Prostate gland (tissue), 2 donors: ENCODE measurements around the gene TEX2.

Experiments used
- CTCF ChIP-seq, 4 experiments: fragments of 200-600 bp in 2 of 4; fragments of 450-650 bp in 2 of 4; sonication (generic) in 2 of 4; IDR thresholded peaks; 1 replicate in 3 of 4; 2 replicates in 1 of 4; pipeline ENCODE4 v1.5.1; 2016 to 2019; ENCODE audit warnings: antibody characterized with exemption in 4 of 4, mild to moderate bottlenecking in 2 of 4, moderate library complexity in 2 of 4
- POLR2A ChIP-seq: fragments of 450-650 bp; IDR thresholded peaks from one replicate; pipeline ENCODE4 v1.6.1; 2016; ENCODE audit warnings: antibody characterized with exemption, mild to moderate bottlenecking
- POLR2AphosphoS5 ChIP-seq: sonication (generic); formaldehyde crosslinking; IDR thresholded peaks from one replicate; pipeline ENCODE4 v1.6.1; 2017; ENCODE audit warnings: antibody characterized with exemption

- TF ChIP-seq CTCF (IDR thresholded peaks at IDR 0.05) (no peak), POLR2A (no peak), POLR2AphosphoS5 (no peak)
Observed at GRCh38 chr17:64234961-64235360, 28.1 kb downstream of the TEX2 start.
